ENCODE data around the gene GARIN5B. TPM values are rescaled to one million over a fixed set of nuclear protein-coding genes. Genes with fewer than 3 reads are reported as not detected.

Gene GARIN5B
- total RNA-seq, 1 experiment from 2014 or later = not detected

GRCh38 chr19:55391191-55391670 lies 28.2 kb upstream of the GARIN5B start:
- no peaks in the 10 kb centered on the region for H3K27me3 ChIP-seq (replicated peaks; ENCODE audit: insufficient read depth, low read depth, low read length, poor library complexity)
- H3K9me3 ChIP-seq (ENCODE audit: low read depth, low read length, poor library complexity, severe bottlenecking) = no peaks in the 10 kb centered on the region
- intact Hi-C loops (cut with micrococcal nuclease; ENCODE audit: unreplicated experiment) = no loop called here
- CTCF ChIA-PET = no interaction called here
- POLR2A ChIA-PET (ENCODE audit: low non-redundant PET) = no interaction called here
- H3K36me3 ChIP-seq (ENCODE audit: insufficient read depth, low read length, poor library complexity, severe bottlenecking) = peaks cover 38% of the 10 kb centered on the region
- no peak for DNase-seq (ENCODE audit: low spot score)
- no peak overlapping the region for H3K27ac ChIP-seq (ENCODE audit: low read depth, low read length, poor library complexity, severe bottlenecking)
- H3K4me3 ChIP-seq (ENCODE audit: low read depth, low read length, poor library complexity, severe bottlenecking) = no peak overlapping the region
- TF ChIP-seq EZH2 (IDR thresholded peaks at IDR 0.05; ENCODE audit: borderline replicate concordance, low read depth, low read length, poor library complexity, severe bottlenecking) (no peak), CTCF (conservative IDR thresholded peaks at IDR 0.05; ENCODE audit: low read depth, low read length) (no peak)
- no TSS peak for BruUV-seq (replicated peaks)
- H3K4me1 ChIP-seq (ENCODE audit: insufficient read depth, low read length, poor library complexity, severe bottlenecking) = peaks cover 22% of the 10 kb centered on the region

- Histone ChIP-seq H3K27me3 (replicated peaks; ENCODE audit: insufficient read depth, low read depth, low read length, poor library complexity) (no peaks in the 10 kb centered on the region), H3K4me1 (ENCODE audit: insufficient read depth, low read length, poor library complexity, severe bottlenecking) (peaks cover 22% of the 10 kb centered on the region), H3K27ac (ENCODE audit: low read depth, low read length, poor library complexity, severe bottlenecking) (no peak overlapping the region), H3K36me3 (ENCODE audit: insufficient read depth, low read length, poor library complexity, severe bottlenecking) (peaks cover 38% of the 10 kb centered on the region), H3K9me3 (ENCODE audit: low read depth, low read length, poor library complexity, severe bottlenecking) (no peaks in the 10 kb centered on the region), H3K4me3 (ENCODE audit: low read depth, low read length, poor library complexity, severe bottlenecking) (no peak overlapping the region)
- ChIA-PET POLR2A (ENCODE audit: low non-redundant PET) (interaction anchor here (0.6 kb wide), 1 partner anchor 17 kb away, joined by 3 read pairs; the partner anchor contains the start of gene UBE2S), CTCF (no interaction called here)
- no TSS peak for BruUV-seq (replicated peaks)
- intact Hi-C loops (cut with micrococcal nuclease; ENCODE audit: unreplicated experiment) = no loop called here
- DNase-seq (ENCODE audit: low spot score) = peak; percentile 49
- TF ChIP-seq EZH2 (IDR thresholded peaks at IDR 0.05; ENCODE audit: borderline replicate concordance, low read depth, low read length, poor library complexity, severe bottlenecking) (no peak), CTCF (conservative IDR thresholded peaks at IDR 0.05; ENCODE audit: low read depth, low read length) (no peak)
Observed at GRCh38 chr19:55390461-55390880, 27.4 kb upstream of the GARIN5B start.

GRCh38 chr19:55389386-55390317 lies 26.6 kb upstream of the GARIN5B start:
- BruUV-seq (replicated peaks) = no TSS peak
- DNase-seq (ENCODE audit: low spot score) = no peak
- Histone ChIP-seq H3K27ac (ENCODE audit: low read depth, low read length, poor library complexity, severe bottlenecking) (peak overlapping the region; percentile 88), H3K9me3 (ENCODE audit: low read depth, low read length, poor library complexity, severe bottlenecking) (no peaks in the 10 kb centered on the region), H3K4me3 (ENCODE audit: low read depth, low read length, poor library complexity, severe bottlenecking) (no peak overlapping the region), H3K36me3 (ENCODE audit: insufficient read depth, low read length, poor library complexity, severe bottlenecking) (peaks cover 38% of the 10 kb centered on the region), H3K4me1 (ENCODE audit: insufficient read depth, low read length, poor library complexity, severe bottlenecking) (peaks cover 26% of the 10 kb centered on the region), H3K27me3 (replicated peaks; ENCODE audit: insufficient read depth, low read depth, low read length, poor library complexity) (no peaks in the 10 kb centered on the region)
- intact Hi-C loops (cut with micrococcal nuclease; ENCODE audit: unreplicated experiment) = loop anchor here (10.0 kb wide), 1 partner anchor 85 kb away; no protein-coding TSS in a partner anchor
- TF ChIP-seq EZH2 (IDR thresholded peaks at IDR 0.05; ENCODE audit: borderline replicate concordance, low read depth, low read length, poor library complexity, severe bottlenecking) (no peak), CTCF (conservative IDR thresholded peaks at IDR 0.05; ENCODE audit: low read depth, low read length) (no peak)
- CTCF ChIA-PET = no interaction called here
- POLR2A ChIA-PET (ENCODE audit: low non-redundant PET) = interaction anchor here (0.9 kb wide), 1 partner anchor 18 kb away, joined by 12 read pairs; the partner anchor contains the start of gene UBE2S
